ENCODE data around the gene NRF1.

Gene NRF1

GRCh38 chr7:129684777-129685176, 73.3 kb downstream of the NRF1 start:
- no peak overlapping the region for H3K4me3 ChIP-seq (replicated peaks; ENCODE audit: low read depth, low read length)
- no peaks in the 10 kb centered on the region for H3K27me3 ChIP-seq (replicated peaks; ENCODE audit: control insufficient read depth, insufficient read depth, low read length)
- no peak for DNase-seq (ENCODE audit: extremely low read depth, insufficient read length)
- TF ChIP-seq, protein P1, sequence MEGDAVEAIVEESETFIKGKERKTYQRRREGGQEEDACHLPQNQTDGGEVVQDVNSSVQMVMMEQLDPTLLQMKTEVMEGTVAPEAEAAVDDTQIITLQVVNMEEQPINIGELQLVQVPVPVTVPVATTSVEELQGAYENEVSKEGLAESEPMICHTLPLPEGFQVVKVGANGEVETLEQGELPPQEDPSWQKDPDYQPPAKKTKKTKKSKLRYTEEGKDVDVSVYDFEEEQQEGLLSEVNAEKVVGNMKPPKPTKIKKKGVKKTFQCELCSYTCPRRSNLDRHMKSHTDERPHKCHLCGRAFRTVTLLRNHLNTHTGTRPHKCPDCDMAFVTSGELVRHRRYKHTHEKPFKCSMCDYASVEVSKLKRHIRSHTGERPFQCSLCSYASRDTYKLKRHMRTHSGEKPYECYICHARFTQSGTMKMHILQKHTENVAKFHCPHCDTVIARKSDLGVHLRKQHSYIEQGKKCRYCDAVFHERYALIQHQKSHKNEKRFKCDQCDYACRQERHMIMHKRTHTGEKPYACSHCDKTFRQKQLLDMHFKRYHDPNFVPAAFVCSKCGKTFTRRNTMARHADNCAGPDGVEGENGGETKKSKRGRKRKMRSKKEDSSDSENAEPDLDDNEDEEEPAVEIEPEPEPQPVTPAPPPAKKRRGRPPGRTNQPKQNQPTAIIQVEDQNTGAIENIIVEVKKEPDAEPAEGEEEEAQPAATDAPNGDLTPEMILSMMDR (IDR thresholded peaks at IDR 0.05; ENCODE audit: insufficient read depth, low read length, poor library complexity, severe bottlenecking), result no peak
- no peaks in the 10 kb centered on the region; the same call in none of the 2 replicates for H3K36me3 ChIP-seq (ENCODE audit: control insufficient read depth, insufficient read depth, low read length)

DNA sequence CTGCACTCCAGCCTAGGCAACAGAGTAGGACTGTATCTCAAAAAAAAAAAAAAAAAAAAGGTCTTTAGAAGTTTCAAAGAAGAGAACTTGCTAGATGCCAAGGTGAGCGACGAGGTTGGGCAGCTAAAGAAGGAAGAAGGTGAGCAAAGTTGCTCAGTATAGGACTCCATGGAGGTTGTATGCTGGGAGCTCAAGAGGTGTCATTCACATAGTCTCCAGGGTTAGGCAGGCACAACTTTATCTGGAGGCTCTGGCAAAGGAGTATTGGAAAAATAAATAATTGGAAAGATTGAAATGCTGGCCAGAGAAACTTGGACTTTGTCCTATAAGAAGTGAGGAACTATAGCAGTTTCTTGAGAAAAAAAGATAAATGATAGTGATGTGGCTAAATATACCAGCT, 74.5 kb downstream of the NRF1 start:
- DNase-seq (ENCODE audit: extremely low read depth, insufficient read length), result no peak
- H3K36me3 ChIP-seq (ENCODE audit: control insufficient read depth, insufficient read depth, low read length), result no peaks in the 10 kb centered on the region; the same call in none of the 2 replicates
- TF ChIP-seq, protein P1 (IDR thresholded peaks at IDR 0.05; ENCODE audit: insufficient read depth, low read length, poor library complexity, severe bottlenecking), result no peak
- H3K4me3 ChIP-seq (replicated peaks; ENCODE audit: low read depth, low read length), result no peak overlapping the region
- H3K27me3 ChIP-seq (replicated peaks; ENCODE audit: control insufficient read depth, insufficient read depth, low read length), result no peaks in the 10 kb centered on the region

GRCh38 chr7:129688503-129689222, 77.1 kb downstream of the NRF1 start:
- Histone ChIP-seq H3K36me3 (ENCODE audit: control insufficient read depth, insufficient read depth, low read length) (no peaks in the 10 kb centered on the region; the same call in none of the 2 replicates), H3K4me3 (replicated peaks; ENCODE audit: low read depth, low read length) (no peak overlapping the region), H3K27me3 (replicated peaks; ENCODE audit: control insufficient read depth, insufficient read depth, low read length) (no peaks in the 10 kb centered on the region)
- no peak for DNase-seq (ENCODE audit: extremely low read depth, insufficient read length)
- TF ChIP-seq, protein P1 (IDR thresholded peaks at IDR 0.05; ENCODE audit: insufficient read depth, low read length, poor library complexity, severe bottlenecking), result no peak

GRCh38 chr7:129689995-129690581, 78.6 kb downstream of the NRF1 start:
- Histone ChIP-seq H3K27me3 (replicated peaks; ENCODE audit: control insufficient read depth, insufficient read depth, low read length) (no peaks in the 10 kb centered on the region), H3K4me3 (replicated peaks; ENCODE audit: low read depth, low read length) (no peak overlapping the region), H3K36me3 (ENCODE audit: control insufficient read depth, insufficient read depth, low read length) (no peaks in the 10 kb centered on the region; the same call in none of the 2 replicates)
- TF ChIP-seq, protein P1 (IDR thresholded peaks at IDR 0.05; ENCODE audit: insufficient read depth, low read length, poor library complexity, severe bottlenecking), result no peak
- no peak for DNase-seq (ENCODE audit: extremely low read depth, insufficient read length)

GRCh38 chr7:129690701-129691100, 79.2 kb downstream of the NRF1 start:
- H3K27me3 ChIP-seq (replicated peaks; ENCODE audit: control insufficient read depth, insufficient read depth, low read length), result no peaks in the 10 kb centered on the region
- H3K36me3 ChIP-seq (ENCODE audit: control insufficient read depth, insufficient read depth, low read length), result no peaks in the 10 kb centered on the region; the same call in 1 of the 2 replicates
- H3K4me3 ChIP-seq (replicated peaks; ENCODE audit: low read depth, low read length), result no peak overlapping the region
- no peak for DNase-seq (ENCODE audit: extremely low read depth, insufficient read length)
- TF ChIP-seq, protein P1 (IDR thresholded peaks at IDR 0.05; ENCODE audit: insufficient read depth, low read length, poor library complexity, severe bottlenecking), result no peak
